ENCODE data around the gene LUC7L2. TPM values are rescaled to one million over a fixed set of nuclear protein-coding genes. Genes with fewer than 3 reads are reported as not detected.

Gene LUC7L2
- total and polyA plus RNA-seq, 5 experiments from 2014 or later: 51.6 to 147 (median 80.6) TPM

DNA sequence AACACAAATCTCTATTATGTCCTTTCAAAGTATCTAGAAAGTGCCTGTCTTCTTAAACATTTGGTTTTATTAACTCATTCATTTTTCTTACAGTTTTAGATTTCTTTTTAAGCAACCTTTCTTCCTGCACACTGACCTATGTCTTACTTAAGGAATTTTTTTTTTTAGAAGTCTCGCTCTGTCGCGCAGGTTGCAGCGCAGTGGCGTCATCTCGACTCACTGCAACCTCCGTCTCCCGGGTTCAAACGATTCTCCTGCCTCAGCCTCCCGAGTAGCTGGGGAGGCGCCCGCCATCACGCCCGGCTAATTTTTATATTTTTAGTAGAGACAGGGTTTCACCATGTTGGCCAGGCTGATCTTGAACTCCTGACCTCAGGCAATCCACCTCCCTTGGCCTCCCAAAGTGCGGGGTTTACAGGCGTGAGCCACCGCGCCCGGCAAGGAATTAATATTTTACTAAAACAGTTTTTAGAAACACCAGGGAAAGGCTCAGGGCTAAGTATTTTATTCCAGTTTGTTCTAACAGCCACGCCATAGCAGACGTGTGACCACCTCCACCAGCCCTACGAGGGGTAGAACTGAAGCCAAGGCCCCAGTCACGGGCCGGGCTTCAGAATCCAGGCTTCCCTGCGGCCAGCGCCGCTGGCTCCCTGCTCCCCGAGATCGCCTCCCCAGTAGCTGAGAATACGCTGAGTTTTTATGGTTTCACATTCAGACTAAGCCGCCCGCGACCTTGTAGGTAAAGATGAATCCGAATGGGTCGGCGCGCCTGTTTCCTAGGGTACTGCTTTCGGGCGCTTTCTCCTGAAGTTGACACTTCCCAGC, 941 bp upstream of the LUC7L2 start:
- POLR2A ChIA-PET: interaction anchor here (0.6 to 2.9 kb wide), 14 partner anchors 9 to 871 kb away, joined by 3 to 78 read pairs (median 5); partner anchors contain the start of genes FMC1, KDM7A and PARP12

DNA sequence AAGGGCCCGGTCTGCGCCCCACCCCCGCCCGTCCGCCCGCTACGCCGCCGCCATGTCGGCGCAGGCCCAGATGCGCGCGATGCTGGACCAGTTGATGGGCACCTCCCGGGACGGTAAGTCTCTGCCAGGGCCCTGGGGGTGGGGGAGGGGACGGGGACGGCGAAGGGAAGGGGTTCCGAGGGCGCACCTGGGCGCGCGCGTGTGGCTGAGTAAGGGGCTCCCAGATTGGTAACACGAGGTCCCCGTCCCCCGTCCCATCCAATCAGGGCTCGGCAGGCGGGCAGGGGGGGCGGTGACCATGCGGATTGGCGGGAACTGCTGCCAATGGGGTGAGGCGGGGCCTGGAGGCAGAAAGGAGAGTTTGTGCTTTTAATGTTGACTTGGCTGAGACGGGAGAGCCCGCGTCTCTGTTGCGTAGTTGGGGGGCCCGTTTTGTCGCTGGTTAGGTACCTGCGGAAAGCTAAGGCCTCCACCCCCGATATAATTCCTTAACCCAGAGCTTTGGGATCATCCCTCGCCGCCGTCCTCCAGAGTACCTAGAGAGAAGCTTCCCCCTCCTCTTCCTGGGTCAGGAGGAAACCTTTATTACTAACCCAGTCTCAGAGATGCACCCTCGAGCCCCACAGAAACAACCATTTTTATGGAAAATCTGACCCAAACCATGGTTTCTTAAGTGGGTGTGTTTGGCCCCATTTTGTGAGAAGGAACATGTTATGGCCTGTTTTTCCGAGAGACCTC, 685 bp downstream of the LUC7L2 start:
- Mint-ChIP-seq H3K9me3 (no peaks in the 10 kb centered on the region), H3K36me3 (peaks cover 0 to 20% (median 2%) of the 10 kb centered on the region in 3 donors), H3K4me1 (peaks cover 12 to 70% (median 50%) of the 10 kb centered on the region in 4 donors), H3K4me3 (peak overlapping the region; percentile 94 to 99 (median 98)), H3K27me3 (no peaks in the 10 kb centered on the region), H3K27ac (peak overlapping the region; percentile 91 to 100 (median 99))
- peak; percentile 78 for ATAC-seq
- POLR2A ChIA-PET: interaction anchor here (0.5 to 2.9 kb wide), 16 partner anchors 10 to 870 kb away, joined by 3 to 78 read pairs (median 6); partner anchors contain the start of genes FMC1, KDM7A and PARP12
- peak; percentile 95 to 99 (median 98) for DNase-seq

More for the DNA sequence above, 941 bp upstream of the LUC7L2 start:
- Mint-ChIP-seq H3K9me3 (no peaks in the 10 kb centered on the region), H3K27ac (peak overlapping the region; percentile 91 to 100 (median 99)), H3K36me3 (peaks cover 0 to 8% (median 0%) of the 10 kb centered on the region in 3 donors), H3K4me3 (peak overlapping the region; percentile 94 to 99 (median 98)), H3K27me3 (no peaks in the 10 kb centered on the region), H3K4me1 (peaks cover 8 to 56% (median 37%) of the 10 kb centered on the region in 4 donors)
- peak in 6 of 10 donors; percentile 18 to 41 (median 32) for DNase-seq
- ATAC-seq: peak; percentile 11 to 24

DNA sequence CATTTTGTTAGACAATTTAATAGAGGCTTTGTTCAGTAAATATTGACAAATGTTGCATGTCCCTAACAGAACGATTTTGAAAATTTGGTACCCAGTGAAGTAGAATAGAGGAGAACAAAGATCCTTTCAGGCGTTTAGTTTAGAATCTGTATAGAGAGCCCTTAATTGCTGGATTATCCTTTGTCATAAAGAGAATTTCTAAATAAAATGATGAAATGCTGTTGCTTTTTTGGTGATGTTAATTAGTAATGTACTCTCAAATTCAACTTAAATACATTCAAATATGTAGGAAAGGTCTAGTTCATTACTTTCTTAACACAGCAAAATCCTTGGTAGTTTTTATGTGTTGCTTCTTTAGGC, 1.2 kb downstream of the LUC7L2 start:
- Mint-ChIP-seq H3K27me3 (no peaks in the 10 kb centered on the region), H3K36me3 (peaks cover 0 to 21% (median 5%) of the 10 kb centered on the region in 3 donors), H3K27ac (peak overlapping the region; percentile 91 to 100 (median 99)), H3K4me3 (peak overlapping the region; percentile 94 to 99 (median 98)), H3K4me1 (peaks cover 15 to 72% (median 55%) of the 10 kb centered on the region in 4 donors), H3K9me3 (no peaks in the 10 kb centered on the region)
- ATAC-seq (no peak), DNase-seq (no peak)
- POLR2A ChIA-PET: interaction anchor here (0.6 to 2.9 kb wide), 6 partner anchors 9 to 128 kb away, joined by 3 to 78 read pairs (median 8); partner anchors contain the start of gene FMC1

DNA sequence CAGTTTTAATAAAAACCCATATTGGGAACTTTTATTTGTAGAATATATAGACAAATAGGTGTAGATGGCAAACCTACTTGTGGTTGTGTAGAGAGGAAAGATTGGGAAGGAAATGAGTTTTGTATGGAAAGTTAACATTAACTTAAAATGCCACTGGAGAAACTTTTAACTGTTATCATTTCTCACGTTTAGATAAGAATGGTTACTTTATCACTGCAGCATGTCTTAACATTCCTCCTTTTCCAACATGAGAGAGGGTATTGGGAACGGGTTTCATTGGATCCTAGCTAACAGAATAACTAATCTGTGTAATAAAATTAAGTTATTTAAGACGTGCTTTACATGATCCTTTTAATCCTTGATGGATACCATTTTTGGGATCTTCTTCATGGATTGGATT, 1.8 kb downstream of the LUC7L2 start:
- Mint-ChIP-seq H3K9me3 (no peaks in the 10 kb centered on the region), H3K4me1 (peaks cover 15 to 78% (median 60%) of the 10 kb centered on the region in 4 donors)

DNA sequence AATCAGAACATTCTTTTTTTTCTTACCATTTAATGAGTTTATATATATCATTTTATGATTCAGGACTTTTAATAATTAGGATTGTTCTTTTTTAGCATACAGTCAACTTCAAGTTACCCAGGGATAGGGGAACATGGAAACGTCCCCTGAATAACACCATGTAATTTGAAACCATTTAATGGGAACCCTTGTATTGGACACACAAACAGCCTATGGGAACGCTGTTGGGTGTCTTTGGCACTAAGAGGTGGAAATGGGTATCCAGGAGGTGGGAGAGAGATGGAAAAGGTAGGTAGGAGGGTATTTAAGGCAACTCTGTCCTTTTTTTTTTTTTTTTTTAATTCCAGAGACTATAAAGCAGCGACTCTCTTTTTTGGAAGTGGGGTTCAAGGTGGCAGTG, 2.6 kb downstream of the LUC7L2 start:
- ATAC-seq (no peak), DNase-seq (no peak)
- Mint-ChIP-seq H3K27me3 (no peaks in the 10 kb centered on the region), H3K36me3 (peaks cover 2 to 29% (median 5%) of the 10 kb centered on the region in 3 donors), H3K4me3 (peak overlapping the region in 8 of 10 donors; percentile 8 to 99 (median 56)), H3K4me1 (peaks cover 15 to 73% (median 61%) of the 10 kb centered on the region in 4 donors), H3K9me3 (no peaks in the 10 kb centered on the region), H3K27ac (peak overlapping the region in 6 of 10 donors; percentile 16 to 72 (median 56))
- POLR2A ChIA-PET: interaction anchor here (0.6 to 1.4 kb wide), 2 partner anchors 22 to 868 kb away, joined by 3 to 5 read pairs; partner anchors contain the start of gene FMC1

More for the DNA sequence above, 1.8 kb downstream of the LUC7L2 start:
- Mint-ChIP-seq H3K4me3 (peak overlapping the region; percentile 32 to 99 (median 98)), H3K27me3 (no peaks in the 10 kb centered on the region), H3K27ac (peak overlapping the region in 9 of 10 donors; percentile 3 to 100 (median 97)), H3K36me3 (peaks cover 2 to 27% (median 5%) of the 10 kb centered on the region in 3 donors)
- POLR2A ChIA-PET: interaction anchor here (0.6 to 1.4 kb wide), 2 partner anchors 21 to 869 kb away, joined by 3 to 5 read pairs; partner anchors contain the start of gene FMC1
- DNase-seq (no peak), ATAC-seq (no peak)

DNA sequence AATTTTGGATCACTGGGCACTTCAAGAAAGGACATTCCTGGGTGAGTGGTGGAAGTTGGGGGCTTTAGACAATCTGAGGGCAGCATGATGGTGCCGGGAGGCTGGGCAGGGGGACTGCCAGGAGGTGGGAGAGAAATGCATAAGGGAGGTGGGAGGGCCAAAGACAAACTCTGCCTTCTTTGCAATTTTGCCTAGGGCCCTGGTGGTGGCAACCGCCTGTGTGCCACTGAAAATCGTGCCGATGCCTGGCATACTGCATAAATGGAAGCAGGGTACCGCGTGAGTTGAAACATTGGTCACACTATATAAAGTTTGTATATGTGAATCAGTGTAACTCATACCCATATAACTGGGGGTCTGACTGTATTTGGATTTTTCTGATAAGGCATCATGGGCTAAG, 3.3 kb downstream of the LUC7L2 start:
- no peaks in the 10 kb centered on the region for H3K27me3 Mint-ChIP-seq
- peak overlapping the region; percentile 12 to 99 (median 55) for H3K4me3 Mint-ChIP-seq
- POLR2A ChIA-PET: no interaction called here
- DNase-seq (no peak), ATAC-seq (no peak)
- H3K27ac Mint-ChIP-seq: peak overlapping the region in 9 of 10 donors; percentile 2 to 85 (median 59)
- peaks cover 5 to 36% (median 5%) of the 10 kb centered on the region in 3 donors for H3K36me3 Mint-ChIP-seq
- no peaks in the 10 kb centered on the region for H3K9me3 Mint-ChIP-seq
- peaks cover 15 to 79% (median 65%) of the 10 kb centered on the region in 4 donors for H3K4me1 Mint-ChIP-seq

DNA sequence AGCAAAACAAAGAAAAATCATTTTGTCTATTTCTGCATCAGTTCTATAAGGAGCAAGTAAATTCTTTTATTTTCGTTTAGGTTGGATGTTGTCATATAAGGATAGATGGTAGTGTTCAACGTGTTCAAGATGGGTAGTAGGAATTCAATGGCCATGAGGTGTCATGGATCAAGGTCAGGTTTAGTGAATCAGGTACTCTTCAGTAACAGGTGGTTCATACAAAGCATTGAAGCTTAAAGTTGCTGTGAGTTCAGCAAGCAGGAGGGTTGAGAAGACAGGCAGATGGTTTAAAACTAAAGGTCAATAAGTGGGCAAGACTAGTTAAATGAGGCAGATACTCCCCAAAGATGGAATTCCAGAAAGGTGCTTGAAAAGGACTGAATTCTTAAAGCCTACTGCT, 5.6 kb downstream of the LUC7L2 start:
- Mint-ChIP-seq H3K27ac (peak overlapping the region in 5 of 10 donors; percentile 2 to 57 (median 8)), H3K9me3 (no peaks in the 10 kb centered on the region), H3K27me3 (no peaks in the 10 kb centered on the region), H3K36me3 (peaks cover 5 to 54% (median 5%) of the 10 kb centered on the region in 3 donors), H3K4me1 (peaks cover 27 to 88% (median 74%) of the 10 kb centered on the region in 4 donors), H3K4me3 (peak overlapping the region in 6 of 10 donors; percentile 3 to 71 (median 14))
- POLR2A ChIA-PET: no interaction called here
- DNase-seq (no peak), ATAC-seq (no peak)

DNA sequence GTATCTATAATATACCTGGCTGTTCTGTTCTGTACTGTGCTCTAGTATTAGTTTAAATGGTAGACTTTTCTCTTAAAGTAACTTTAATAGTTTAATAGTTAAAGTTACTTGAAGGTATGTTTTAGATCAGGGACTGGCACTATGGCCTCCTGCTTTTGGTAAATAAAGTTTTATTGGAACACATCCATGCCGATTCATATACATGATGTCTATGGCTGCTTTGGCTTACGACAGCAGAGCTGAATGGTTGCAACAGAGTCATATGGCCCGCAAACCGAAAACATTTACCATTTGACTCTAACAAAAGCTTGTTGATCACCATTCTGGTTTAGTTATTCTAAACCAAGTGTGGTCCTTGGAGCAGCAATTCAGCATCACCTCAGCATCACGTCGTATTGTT, 6.7 kb downstream of the LUC7L2 start:
- peak overlapping the region in 1 of 10 donors; percentile 45 for H3K27ac Mint-ChIP-seq
- no peak for ATAC-seq

DNA sequence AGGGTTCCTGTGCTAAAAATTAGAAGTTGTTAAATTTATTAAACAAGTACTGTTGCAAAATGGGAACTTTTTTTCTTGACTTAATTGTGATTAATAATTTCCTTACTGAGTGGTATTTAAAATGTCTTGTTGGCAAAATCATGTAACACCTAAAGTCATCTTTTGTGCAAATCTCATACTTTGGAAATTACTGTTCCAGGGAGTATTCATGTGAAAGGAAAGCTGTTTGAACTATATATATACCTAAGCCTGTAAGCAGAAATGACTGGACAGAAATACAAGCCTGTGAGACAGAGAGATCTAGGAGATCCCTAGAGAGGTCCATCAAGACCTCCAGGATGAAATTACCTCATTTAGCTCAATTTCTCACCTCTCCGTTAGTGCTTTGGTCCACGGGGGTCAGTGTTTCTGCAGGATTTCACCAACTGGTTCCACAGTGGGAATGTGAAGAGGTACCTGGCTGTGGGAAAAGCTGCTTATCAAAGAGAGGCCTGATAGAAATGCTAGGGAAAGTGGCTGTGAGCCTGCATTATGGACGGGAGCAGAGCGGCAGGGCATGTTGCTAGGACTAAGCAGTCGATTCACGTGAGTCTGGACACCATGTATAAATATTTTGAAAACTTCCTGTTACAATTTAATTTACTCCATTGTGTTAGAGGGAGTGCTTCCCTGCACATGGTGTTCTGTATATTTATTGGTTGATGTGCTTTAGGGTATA, 7.9 kb downstream of the LUC7L2 start:
- POLR2A ChIA-PET: no interaction called here
- Mint-ChIP-seq H3K4me3 (peak overlapping the region in 5 of 10 donors; percentile 5 to 36 (median 12)), H3K4me1 (peaks cover 35 to 86% (median 77%) of the 10 kb centered on the region in 4 donors), H3K36me3 (peaks cover 5 to 64% (median 5%) of the 10 kb centered on the region in 3 donors), H3K27ac (peak overlapping the region in 3 of 10 donors; percentile 10 to 50 (median 20)), H3K9me3 (no peaks in the 10 kb centered on the region), H3K27me3 (no peaks in the 10 kb centered on the region)
- ATAC-seq (no peak), DNase-seq (no peak)

More for the DNA sequence above, 6.7 kb downstream of the LUC7L2 start:
- no peaks in the 10 kb centered on the region for H3K9me3 Mint-ChIP-seq
- POLR2A ChIA-PET: no interaction called here
- peaks cover 31 to 88% (median 76%) of the 10 kb centered on the region in 4 donors for H3K4me1 Mint-ChIP-seq
- H3K36me3 Mint-ChIP-seq: peaks cover 5 to 56% (median 5%) of the 10 kb centered on the region in 3 donors
- no peak for DNase-seq
- H3K4me3 Mint-ChIP-seq: peak overlapping the region in 1 of 10 donors; percentile 10
- H3K27me3 Mint-ChIP-seq: no peaks in the 10 kb centered on the region

DNA sequence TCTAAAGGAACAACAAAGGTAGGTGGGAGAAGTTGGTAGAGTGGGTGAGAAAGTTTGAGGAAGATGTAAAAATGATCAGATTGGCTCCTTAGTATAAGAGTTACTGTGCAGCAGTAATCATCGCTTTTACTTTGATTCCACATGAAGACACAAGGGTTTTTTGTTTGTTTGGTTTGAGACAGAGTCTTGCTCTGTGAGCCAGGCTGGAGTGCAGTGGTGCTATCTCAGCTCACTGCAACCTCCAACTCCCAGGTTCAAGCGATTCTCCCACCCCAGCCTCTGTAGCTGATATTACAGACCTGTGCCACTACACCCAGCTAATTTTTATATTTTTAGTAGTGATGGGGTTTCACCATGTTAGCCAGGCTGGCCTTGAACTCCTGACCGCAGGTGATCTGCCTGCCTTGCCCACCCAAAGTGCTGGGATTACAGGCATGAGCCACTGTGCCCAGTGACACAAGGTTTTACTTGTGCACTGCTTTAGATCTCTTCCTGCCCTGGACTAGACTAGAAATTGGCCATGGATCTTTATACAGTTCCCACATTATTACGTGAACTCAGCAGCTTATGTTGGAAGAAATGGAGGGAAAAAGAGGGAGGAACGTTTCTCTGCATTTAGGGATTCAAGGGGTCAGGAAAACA, 10.7 kb downstream of the LUC7L2 start:
- DNase-seq (no peak), ATAC-seq (no peak)
- POLR2A ChIA-PET: interaction anchor here (3.0 kb wide), 1 partner anchor 11 kb away, joined by 14 read pairs; the partner anchor contains the start of gene LUC7L2
- Mint-ChIP-seq H3K9me3 (no peaks in the 10 kb centered on the region), H3K4me3 (peak overlapping the region in 8 of 10 donors; percentile 7 to 64 (median 34)), H3K4me1 (peaks cover 36 to 83% (median 72%) of the 10 kb centered on the region in 4 donors), H3K36me3 (peaks cover 2 to 60% (median 5%) of the 10 kb centered on the region in 3 donors), H3K27ac (peak overlapping the region in 9 of 10 donors; percentile 7 to 75 (median 49)), H3K27me3 (no peaks in the 10 kb centered on the region)

DNA sequence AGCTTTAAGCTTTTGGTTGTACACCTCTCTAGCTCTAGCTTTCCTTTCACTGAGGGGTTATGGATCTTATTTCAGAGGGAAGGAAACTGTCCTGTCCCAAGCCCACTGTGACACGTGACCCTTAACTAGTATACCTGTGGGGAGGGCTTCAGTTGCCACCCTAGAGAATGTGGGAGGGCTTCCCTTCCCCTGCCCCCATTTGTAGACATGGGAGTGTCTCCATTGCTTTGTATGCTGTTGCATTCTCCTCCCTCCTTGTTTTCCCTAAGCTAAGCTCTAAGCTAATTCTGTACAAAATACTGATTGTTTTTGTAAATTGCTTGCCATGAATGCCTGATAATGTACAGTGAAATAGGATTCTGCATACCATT, 11.2 kb downstream of the LUC7L2 start:
- Mint-ChIP-seq H3K4me3 (peak overlapping the region in 6 of 10 donors; percentile 11 to 60 (median 28)), H3K27ac (peak overlapping the region in 6 of 10 donors; percentile 29 to 75 (median 53)), H3K27me3 (no peaks in the 10 kb centered on the region), H3K36me3 (peaks cover 0 to 59% (median 5%) of the 10 kb centered on the region in 3 donors), H3K4me1 (peaks cover 35 to 82% (median 72%) of the 10 kb centered on the region in 4 donors), H3K9me3 (no peaks in the 10 kb centered on the region)
- ATAC-seq (no peak), DNase-seq (no peak)
- POLR2A ChIA-PET: interaction anchor here (3.0 kb wide), 1 partner anchor 11 kb away, joined by 14 read pairs; the partner anchor contains the start of gene LUC7L2
